Loucy (cell line): ENCODE results near the gene UROD.

Experiments used
- CTCF ChIP-seq: fragments of 200-600 bp; sonication (generic); conservative IDR thresholded peaks from 2 replicates; pipeline ENCODE4 v1.5.1; 2014; ENCODE audit warnings: mild to moderate bottlenecking, antibody characterized with exemption, low read length
- EZH2phosphoT487 ChIP-seq: fragments of 200-600 bp; IDR thresholded peaks from 2 replicates; pipeline ENCODE4 v1.6.1; 2018; ENCODE audit warnings: antibody characterized with exemption, mild to moderate bottlenecking, moderate library complexity, borderline replicate concordance

DNA sequence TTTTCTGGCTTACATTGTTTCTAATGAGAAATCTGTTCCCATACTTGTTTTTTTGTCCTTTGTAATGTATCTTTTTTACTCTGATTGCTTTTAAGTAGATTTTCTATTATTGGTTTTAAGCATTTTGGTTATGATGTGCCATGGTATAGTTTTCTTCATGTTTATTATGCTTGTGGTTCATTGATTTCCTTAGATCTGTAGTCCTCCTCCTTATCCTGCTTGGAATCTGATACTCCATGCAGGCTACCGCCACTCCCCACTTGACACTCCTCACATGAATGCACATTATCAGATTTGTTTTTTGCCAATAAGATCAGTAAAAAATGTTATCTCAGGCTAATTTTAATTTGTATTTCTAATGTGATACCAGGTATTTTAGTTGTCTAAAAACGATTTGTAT is 20.8 kb downstream of the UROD start:
- TF ChIP-seq CTCF, result no peak
- TF ChIP-seq EZH2phosphoT487, result no peak
